DMS53 (cell line): Measurements from ENCODE around the gene XYLT1.
"Not testable (repeated sequence)": the region's sequence is repeated elsewhere in the genome, so short reads cannot be mapped to it uniquely, and the experiment has no call there.

ENCODE experiments used
- DNase-seq: peaks from one replicate; lab custom pipeline; 2025; lab: John Stamatoyannopoulos, UW

The XYLT1 gene

GRCh38 chr16:17356243-17356933 is 114.4 kb downstream of the XYLT1 start:
- no peak for DNase-seq

DNA sequence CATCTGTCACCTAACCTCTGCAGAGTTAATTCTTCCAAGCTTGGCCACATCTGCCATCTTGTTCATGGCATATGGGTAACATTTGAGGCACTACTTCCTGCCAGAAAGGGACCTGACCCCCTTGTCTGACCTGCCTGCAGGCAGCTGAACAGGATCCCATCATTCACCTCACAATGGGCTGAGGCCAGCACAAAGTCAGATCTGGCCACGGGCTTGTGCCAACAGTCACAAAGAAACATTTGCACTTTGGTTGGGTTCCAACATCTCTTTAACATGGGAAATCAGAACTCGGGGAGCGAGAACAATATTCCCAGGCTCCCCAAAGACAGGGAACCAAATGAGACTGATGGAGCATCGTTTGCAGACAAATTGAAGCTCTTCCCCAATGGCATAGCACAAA is 116.1 kb downstream of the XYLT1 start:
- no peak for DNase-seq

GRCh38 chr16:17354141-17354601 is 116.6 kb downstream of the XYLT1 start:
- no peak for DNase-seq

- no peak for DNase-seq
These were observed 117.2 kb downstream of the XYLT1 start for GRCh38 chr16:17353561-17353960.

DNA sequence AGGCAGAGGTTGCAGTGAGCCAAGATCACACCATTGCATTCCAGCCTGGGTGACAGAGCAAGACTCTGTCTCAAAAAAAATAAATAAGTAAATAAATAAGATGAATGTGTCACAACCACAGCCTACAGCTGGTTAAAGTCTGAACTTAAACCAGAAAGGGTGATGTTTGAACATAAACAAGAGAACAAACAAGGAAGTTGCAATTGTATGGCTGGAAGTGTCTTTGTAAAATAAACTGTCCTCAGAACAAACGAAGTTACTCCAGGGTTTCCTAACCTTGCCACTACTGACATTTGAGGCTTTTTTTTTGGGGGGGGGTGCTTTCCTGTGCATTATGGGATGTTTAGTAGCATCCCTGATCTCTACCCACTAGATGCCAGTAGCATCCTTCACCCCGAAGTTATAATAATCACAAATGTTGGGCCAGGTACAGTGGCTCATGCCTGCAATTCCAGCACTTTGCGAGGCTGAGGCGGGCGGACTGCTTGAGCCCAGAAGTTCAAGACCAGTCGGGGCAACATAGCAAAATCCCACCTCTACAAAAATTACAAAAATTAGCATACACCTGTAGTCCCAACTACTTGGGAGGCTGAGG is 119.2 kb downstream of the XYLT1 start:
- DNase-seq: peak; percentile 13

DNA sequence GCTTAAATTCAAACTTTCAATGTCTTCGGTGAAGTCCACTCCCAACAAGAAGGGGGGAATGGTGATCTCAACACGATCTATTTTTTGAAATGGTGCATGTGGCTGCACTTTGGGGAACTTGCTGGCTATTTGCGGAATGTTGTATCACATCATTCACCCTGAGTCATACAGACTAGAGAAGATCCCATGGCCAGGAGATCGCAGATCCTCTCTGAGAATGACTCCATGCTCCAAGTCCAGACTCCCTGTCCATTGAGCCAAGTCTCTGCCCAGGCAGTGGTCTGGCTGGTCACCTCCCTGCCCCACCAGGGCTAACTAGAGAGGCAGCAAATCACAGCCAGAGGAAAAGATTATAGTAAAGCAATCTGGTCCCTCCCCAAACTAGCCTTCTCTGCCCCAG is 120.6 kb downstream of the XYLT1 start:
- DNase-seq: no peak

DNA sequence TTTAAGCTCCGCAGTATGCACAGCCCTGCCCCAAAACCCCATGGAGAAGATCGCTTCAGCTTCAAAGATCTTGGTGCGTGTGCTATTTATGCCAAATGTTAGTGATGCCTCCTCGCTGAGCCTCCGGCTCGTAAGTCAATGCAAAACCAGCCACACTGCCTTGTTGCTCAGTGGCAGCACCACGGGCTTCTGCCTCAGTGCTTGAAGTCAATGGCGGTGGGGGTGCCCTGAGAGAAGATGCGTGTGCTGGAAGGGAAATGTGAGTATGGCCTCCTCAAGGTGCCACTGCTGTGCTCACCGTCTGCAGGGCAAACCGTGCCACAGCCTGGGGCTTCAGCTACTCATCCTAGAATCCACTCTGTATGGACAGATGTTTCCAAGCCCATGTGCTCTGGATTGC is 121.9 kb downstream of the XYLT1 start:
- DNase-seq: no peak

DNA sequence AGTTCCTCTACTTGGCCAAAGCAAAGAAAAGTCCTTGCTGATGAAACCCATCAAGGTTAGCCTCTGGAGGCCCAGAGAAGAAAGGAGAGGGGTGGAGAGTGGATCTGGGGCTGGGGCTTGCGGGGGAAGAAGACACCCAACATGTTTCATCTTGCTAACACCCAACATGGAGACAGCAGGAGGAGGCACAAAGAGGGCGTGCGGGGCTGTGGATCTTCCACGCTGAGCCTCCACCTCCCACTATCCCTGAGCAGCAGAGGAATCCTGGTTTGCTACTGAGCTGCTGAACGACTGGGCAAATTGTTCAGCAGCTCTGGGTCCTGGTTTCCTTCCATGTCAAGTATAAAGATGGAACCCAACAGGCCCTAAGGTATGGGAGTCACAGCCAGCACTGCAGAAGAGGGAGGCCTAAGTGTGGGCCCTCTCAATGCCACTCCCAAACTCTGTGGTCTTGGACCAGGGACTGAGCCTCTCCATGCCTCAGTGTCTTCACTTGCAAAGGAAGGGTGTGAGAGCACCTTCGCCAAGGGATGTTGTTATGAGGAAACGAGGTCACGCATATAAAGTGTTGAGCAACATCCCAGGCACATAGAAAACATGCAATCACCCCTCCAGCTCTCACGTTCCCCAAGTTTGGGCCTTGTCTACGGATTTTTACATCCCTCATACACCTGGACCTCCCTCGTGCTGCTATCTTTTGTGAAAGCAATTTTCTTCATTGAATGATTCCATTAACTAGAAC is 122.5 kb downstream of the XYLT1 start:
- no peak for DNase-seq

DNA sequence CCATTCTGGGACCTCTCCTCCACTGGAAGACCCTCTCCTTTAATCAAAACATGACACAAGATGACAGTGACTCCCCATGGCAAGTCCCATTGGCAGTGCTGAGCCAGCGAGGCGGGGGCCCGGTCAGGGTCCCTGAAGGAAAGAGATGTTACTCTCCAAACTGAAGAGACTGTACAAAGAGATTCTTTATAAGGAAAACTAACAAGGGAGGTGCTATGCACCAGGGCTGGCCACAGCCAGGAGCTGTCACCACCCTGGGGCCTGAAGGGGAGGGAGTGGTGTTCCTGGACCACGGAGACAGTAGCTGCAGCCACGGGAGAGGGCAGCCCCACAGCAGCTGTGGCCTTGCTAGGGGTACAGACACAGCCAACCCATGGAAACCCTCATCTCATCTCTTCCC is 123.1 kb downstream of the XYLT1 start:
- DNase-seq: no peak

- DNase-seq: no peak
These were observed 123.9 kb downstream of the XYLT1 start for GRCh38 chr16:17346621-17347569.

DNA sequence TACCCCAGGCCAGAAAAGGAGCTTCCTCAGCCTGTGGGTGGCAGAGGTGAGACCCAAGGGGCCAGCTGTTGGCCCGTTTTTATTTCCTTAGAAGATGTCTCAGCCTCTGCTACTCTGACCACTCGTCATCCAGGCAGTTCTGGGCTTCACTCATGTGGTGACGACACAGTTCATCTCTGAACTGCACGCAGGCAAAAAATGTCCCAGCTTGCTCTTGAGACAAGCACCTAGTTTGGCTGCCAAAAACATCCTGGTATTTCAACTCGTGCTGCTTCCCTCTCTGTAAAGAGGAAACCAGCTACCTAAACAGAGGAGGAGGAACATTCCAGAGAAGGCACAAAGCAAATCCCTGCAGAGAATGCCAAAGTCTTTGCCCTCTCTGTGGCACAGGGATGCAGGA is 125.7 kb downstream of the XYLT1 start:
- DNase-seq: no peak

DNA sequence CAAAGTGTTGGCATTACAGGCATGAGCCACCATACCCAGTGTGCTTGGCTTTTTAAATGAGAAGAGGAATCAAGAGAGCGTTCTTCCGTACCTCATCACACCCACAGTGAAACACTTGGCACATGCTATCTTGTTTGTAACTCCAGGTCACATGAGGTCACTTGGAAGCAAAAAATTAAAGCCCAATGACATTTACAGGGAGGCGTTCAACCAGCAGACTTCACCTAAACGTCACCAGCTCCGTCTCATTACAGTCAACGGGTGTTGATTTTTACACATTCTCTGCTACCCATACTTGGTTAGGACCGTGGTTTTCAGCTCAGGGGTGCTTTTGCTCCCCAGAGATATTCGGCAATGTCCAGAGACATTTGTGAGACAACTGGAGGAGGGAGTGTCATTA is 127.0 kb downstream of the XYLT1 start:
- DNase-seq: no peak

DNA sequence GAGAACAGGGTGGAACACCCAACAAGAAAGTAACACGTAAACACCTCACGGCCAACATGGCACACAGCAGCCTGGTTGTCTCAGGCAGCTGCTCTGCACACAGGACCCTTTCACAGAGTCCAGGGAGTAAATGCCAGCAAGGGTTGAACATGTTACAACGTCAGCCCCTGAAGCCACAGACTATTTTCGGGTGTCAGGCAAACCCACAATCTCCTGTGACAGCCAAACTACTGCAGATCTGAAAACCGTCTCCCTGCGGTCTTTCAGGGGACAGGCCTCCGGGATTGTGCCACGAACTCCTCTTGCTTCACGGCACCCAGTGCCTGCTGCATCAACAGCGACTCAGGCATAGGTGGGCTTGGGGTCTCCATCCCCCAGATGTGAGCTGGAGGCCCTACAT is 127.7 kb downstream of the XYLT1 start:
- DNase-seq: no peak

DNA sequence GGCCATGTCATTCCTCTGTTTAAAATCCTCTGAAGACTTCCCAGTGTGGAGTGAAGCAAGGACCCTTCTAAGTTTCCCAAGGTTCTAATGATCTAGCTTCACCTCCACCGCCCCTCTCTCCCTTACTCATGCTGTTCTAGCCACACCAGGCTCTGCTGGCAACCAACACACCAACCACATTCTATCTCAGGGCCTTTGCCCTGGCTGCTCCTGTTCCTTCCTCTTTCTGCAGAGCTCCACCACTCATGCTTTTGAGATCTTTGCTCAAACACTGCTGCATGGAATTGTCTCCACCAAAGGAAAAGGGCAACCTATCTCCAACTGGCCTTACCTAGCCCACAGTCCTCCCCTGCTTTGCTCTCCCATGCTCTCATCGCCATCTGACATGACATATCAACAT is 128.7 kb downstream of the XYLT1 start:
- DNase-seq: no peak

- no peak for DNase-seq
These were observed 130.0 kb downstream of the XYLT1 start for GRCh38 chr16:17340804-17341203.

- peak; percentile 18 for DNase-seq
These were observed 130.8 kb downstream of the XYLT1 start for GRCh38 chr16:17339764-17340541.

DNA sequence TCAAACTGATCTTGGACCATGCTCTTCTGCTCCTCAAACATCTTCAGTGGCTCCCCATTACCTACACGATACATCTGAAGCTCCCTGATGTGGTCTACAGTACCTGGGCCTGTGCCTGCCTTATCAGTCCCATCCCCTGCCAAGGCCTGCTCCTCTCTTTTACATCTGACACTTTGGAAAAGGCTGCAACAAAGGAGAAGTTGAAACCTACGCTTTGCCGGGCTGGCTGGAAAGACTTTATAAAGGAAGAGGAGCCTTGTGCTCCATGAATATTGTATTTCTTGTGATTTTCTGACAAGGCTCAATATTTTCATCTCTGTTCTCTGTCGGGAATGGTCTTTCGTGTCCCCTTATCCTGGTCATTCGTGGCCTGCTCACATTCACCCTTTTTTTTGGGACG is 132.5 kb downstream of the XYLT1 start:
- DNase-seq: no peak

- DNase-seq: no peak
These were observed 134.2 kb downstream of the XYLT1 start for GRCh38 chr16:17336530-17336900.

- no peak for DNase-seq
These were observed 134.8 kb downstream of the XYLT1 start for GRCh38 chr16:17335826-17336529.

- not testable (repeated sequence) for DNase-seq
These were observed 135.4 kb downstream of the XYLT1 start for GRCh38 chr16:17335406-17335805.

DNA sequence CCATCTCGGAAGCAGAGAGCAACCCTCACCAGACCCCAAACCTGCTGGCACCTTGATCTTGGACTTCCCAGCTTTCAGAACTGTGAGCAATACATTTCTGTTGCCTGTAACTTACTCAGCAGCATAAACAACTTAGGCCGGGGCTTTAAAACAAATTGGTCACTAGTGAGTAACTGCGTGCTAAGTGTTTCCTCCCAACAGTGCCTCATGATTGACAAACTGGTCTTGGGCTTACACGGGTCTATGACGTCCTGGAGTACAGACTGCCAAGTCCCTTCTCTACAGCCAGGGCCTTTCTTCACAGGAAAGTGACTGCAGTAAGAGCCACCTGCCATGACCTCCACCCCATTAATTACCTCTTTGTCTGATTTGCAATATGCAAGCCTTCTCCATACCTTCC is 136.7 kb downstream of the XYLT1 start:
- DNase-seq: no peak
